K562 (cell line): ENCODE results near the gene ELAVL3. TPM values are rescaled to one million over a fixed set of nuclear protein-coding genes. Genes with fewer than 3 reads are reported as not detected.
A peak's percentile ranks its signal among the peaks of the same experiment; 100 is the strongest.

Experiments
- CBX8 ChIP-seq: fragments of 200-600 bp; sonication (generic); IDR thresholded peaks from 2 replicates; pipeline ENCODE4 v1.6.1; 2012; ENCODE audit warnings: borderline replicate concordance, mixed run types, low read depth, mild to moderate bottlenecking, moderate library complexity, mixed read lengths, low read length, control low read depth, inconsistent platforms; ENCODE audit not compliant: poor library complexity, severe bottlenecking; ENCODE audit errors: extremely low read depth
- CTBP1 ChIP-seq: fragments of 450-650 bp; IDR thresholded peaks from 2 replicates; pipeline ENCODE4 v1.6.1; 2016; ENCODE audit warnings: borderline replicate concordance
- CXXC5 ChIP-seq: fragments of 250-450 bp; sonication (Bioruptor Pico); IDR thresholded peaks from 2 replicates; pipeline ENCODE4 v1.8.0; 2022; ENCODE audit warnings: inconsistent platforms, mild to moderate bottlenecking, moderate library complexity
- ESRRA ChIP-seq: fragments of 450-650 bp; IDR thresholded peaks from 2 replicates; pipeline ENCODE4 v1.6.1; 2014; ENCODE audit warnings: low read depth, mild to moderate bottlenecking, moderate library complexity, borderline replicate concordance
- ID3 ChIP-seq, 2 experiments: fragments of 250-450 bp in 1 of 2; fragments of 450-650 bp in 1 of 2; sonication (Bioruptor Pico) in 1 of 2; IDR thresholded peaks; 2 replicates each; pipeline versions ENCODE4 v1.6.1 to v1.8.0; 2016 to 2021; ENCODE audit warnings: mild to moderate bottlenecking in 2 of 2, moderate library complexity in 2 of 2, missing compliant biosample characterization in 1 of 2, missing genetic modification characterization in 1 of 2
- KAT2B ChIP-seq: IDR thresholded peaks from one replicate; pipeline ENCODE4 v1.6.1; 2012; ENCODE audit warnings: low read depth, mild to moderate bottlenecking, control low read depth, inconsistent platforms, low read length, moderate library complexity
- KDM4B ChIP-seq, 2 experiments: fragments of 450-650 bp in 1 of 2; sonication (generic) in 1 of 2; IDR thresholded peaks; 2 replicates each; pipeline ENCODE4 v1.6.1; 2016 to 2017; ENCODE audit warnings: borderline replicate concordance in 2 of 2, antibody characterized with exemption in 1 of 2, low read depth in 1 of 2, mild to moderate bottlenecking in 1 of 2
- KLF16 ChIP-seq: IDR thresholded peaks from 2 replicates; pipeline ENCODE4 v1.6.1; 2016; ENCODE audit warnings: antibody characterized with exemption
- LCOR ChIP-seq: sonication (generic); formaldehyde crosslinking; IDR thresholded peaks from 2 replicates; pipeline ENCODE4 v1.8.0; 2022; ENCODE audit warnings: mild to moderate bottlenecking, missing genetic modification reagents
- MNT ChIP-seq, 2 experiments: fragments of 450-650 bp; conservative IDR thresholded peaks; 2 replicates each; pipeline ENCODE4 v1.6.1; 2017; ENCODE audit warnings: mild to moderate bottlenecking in 2 of 2, moderate library complexity in 2 of 2
- NR2C2 ChIP-seq, 2 experiments: fragments of 200-800 bp in 1 of 2; sonication (Bioruptor generic) in 1 of 2; sonication (generic) in 1 of 2; formaldehyde crosslinking in 1 of 2; IDR thresholded peaks; 2 replicates each; pipeline versions ENCODE4 v1.6.1 to v1.8.0; 2016 to 2022; ENCODE audit warnings: mild to moderate bottlenecking in 1 of 2, missing compliant biosample characterization in 1 of 2, missing genetic modification characterization in 1 of 2, missing genetic modification reagents in 1 of 2
- NRF1 ChIP-seq, 2 experiments: fragments of 450-650 bp; IDR thresholded peaks in 1 of 2; conservative IDR thresholded peaks in 1 of 2; 2 replicates each; pipeline ENCODE4 v1.6.1; 2014; ENCODE audit warnings: mild to moderate bottlenecking in 2 of 2
- OTX1 ChIP-seq: fragments of 450-650 bp; formaldehyde crosslinking; IDR thresholded peaks from 2 replicates; pipeline ENCODE4 v1.4.0; 2022; ENCODE audit warnings: mild to moderate bottlenecking
- PHF21A ChIP-seq: fragments of 450-650 bp; IDR thresholded peaks from 2 replicates; pipeline ENCODE4 v1.6.1; 2017; ENCODE audit warnings: low read depth, borderline replicate concordance
- POLR2B ChIP-seq: fragments of 450-650 bp; IDR thresholded peaks from 2 replicates; pipeline ENCODE4 v1.6.1; 2018; ENCODE audit warnings: low read depth; ENCODE audit not compliant: partially characterized antibody
- PTTG1 ChIP-seq: fragments of 450-650 bp; IDR thresholded peaks from 2 replicates; pipeline ENCODE4 v1.6.1; 2016; ENCODE audit warnings: low read depth, mild to moderate bottlenecking, missing genetic modification characterization, missing compliant biosample characterization
- RBBP5 ChIP-seq: fragments of 200-600 bp; sonication (generic); IDR thresholded peaks from 2 replicates; pipeline ENCODE4 v1.6.1; 2012; ENCODE audit warnings: borderline replicate concordance, mild to moderate bottlenecking, low read length, control low read depth, inconsistent platforms; ENCODE audit not compliant: insufficient read depth, poor library complexity, severe bottlenecking
- SMAD3 ChIP-seq: fragments of 450-650 bp; formaldehyde crosslinking; conservative IDR thresholded peaks from 2 replicates; pipeline ENCODE4 v1.4.0; 2020; ENCODE audit warnings: mild to moderate bottlenecking
- TAF9B ChIP-seq: fragments of 450-650 bp; IDR thresholded peaks from 2 replicates; pipeline ENCODE4 v1.6.1; 2018; ENCODE audit warnings: mild to moderate bottlenecking; ENCODE audit not compliant: partially characterized antibody
- TRIM24 ChIP-seq, 2 experiments: fragments of 450-650 bp; IDR thresholded peaks; 2 replicates each; pipeline ENCODE4 v1.6.1; 2016
- XRCC5 ChIP-seq: fragments of 200-400 bp; formaldehyde crosslinking; IDR thresholded peaks from 2 replicates; pipeline ENCODE4 v1.6.1; 2017; ENCODE audit warnings: low read depth, mild to moderate bottlenecking, low read length
- ZNF217 ChIP-seq: sonication (generic); formaldehyde crosslinking; IDR thresholded peaks from 2 replicates; pipeline ENCODE4 v1.8.0; 2022; ENCODE audit warnings: mild to moderate bottlenecking, missing genetic modification reagents
- ZNF24 ChIP-seq: fragments of 450-650 bp; IDR thresholded peaks from 2 replicates; pipeline ENCODE4 v1.6.1; 2016
- ZNF444 ChIP-seq: fragments of 250-450 bp; sonication (Bioruptor Pico); IDR thresholded peaks from 2 replicates; pipeline ENCODE4 v1.4.0; 2020; ENCODE audit warnings: mild to moderate bottlenecking, moderate library complexity
- ZNF830 ChIP-seq: fragments of 250-450 bp; sonication (Bioruptor Pico); IDR thresholded peaks from 2 replicates; pipeline ENCODE4 v1.5.0; 2021; ENCODE audit warnings: mild to moderate bottlenecking
- polyA plus RNA-seq, 8 experiments: library from polyadenylated mRNA; depleted of rRNA in 4 of 8; stranded (reverse) in 5 of 8; unstranded in 3 of 8; fragments of >200 nt; fragmentation: Nextera tagmentation in 2 of 8; fragmentation: Illumina TruSeq in 1 of 8; extraction: Ambion mirVana in 2 of 8; extraction: Trizol in 1 of 8; gene quantifications; 2 replicates each; pipeline versions ENCODE4 v1.2.1 to v1.2.3, GENCODE V29; 2011 to 2014; ENCODE audit warnings: inconsistent platforms in 1 of 8, missing spikeins in 1 of 8
- total RNA-seq, 7 experiments: library from RNA; depleted of rRNA in 6 of 7; stranded (reverse); fragments of >200 nt in 6 of 7; fragmentation: Illumina TruSeq in 2 of 7; extraction: Trizol in 2 of 7; gene quantifications; 2 replicates each; pipeline versions ENCODE4 v1.2.1 to v1.2.3, GENCODE V29; 2011 to 2021; ENCODE audit warnings: low replicate concordance in 1 of 7
- TF ChIP-seq, protein P1 (sequence below): fragments of 450-650 bp; formaldehyde crosslinking; IDR thresholded peaks from 2 replicates; pipeline ENCODE4 v1.4.0; 2020; ENCODE audit warnings: mild to moderate bottlenecking, moderate library complexity

Gene ELAVL3
- total and polyA plus RNA-seq, 9 of the 15 experiments (the other 6 are each of a cell fraction or from before 2014, with no cell fraction given), result not detected

DNA sequence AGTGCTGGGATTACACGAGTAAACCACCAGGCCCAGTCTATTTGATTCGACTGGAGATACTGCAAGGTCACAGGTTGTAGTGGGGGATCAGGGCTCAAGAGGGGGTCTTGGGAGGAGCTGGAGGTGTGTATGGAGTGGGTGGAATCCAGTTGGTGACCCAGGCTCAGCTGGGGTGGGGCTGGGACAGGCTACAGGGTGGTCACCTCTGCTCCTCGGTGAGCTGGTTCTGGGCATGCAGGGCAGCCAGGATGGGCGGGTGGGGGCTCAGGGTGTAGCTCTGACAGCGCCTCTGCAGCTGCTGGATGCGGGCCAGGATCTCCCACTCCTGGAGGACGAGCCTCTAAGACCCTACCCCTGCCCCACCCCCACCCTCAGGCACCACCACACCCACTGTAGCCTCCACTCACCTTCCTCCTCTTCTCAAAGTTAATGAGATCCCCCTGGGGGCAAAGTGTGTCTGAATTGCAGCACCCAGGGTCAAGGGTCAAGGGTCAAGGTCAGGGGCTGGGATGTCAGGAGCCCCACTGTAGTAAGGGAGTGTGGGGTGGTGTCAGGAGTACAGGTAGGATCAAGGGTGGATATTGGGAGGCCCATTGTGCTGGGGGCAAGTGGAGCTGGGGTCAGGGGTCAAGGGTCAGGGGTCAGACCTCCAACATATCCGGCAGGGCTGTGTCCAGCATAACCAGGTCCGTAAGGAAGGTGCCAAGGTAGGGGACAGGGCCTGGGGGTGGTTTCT, 78.9 kb downstream of the ELAVL3 start (continued):
- no peak for TF ChIP-seq CXXC5
- no peak for TF ChIP-seq KAT2B
- TF ChIP-seq TAF9B, result no peak
- TF ChIP-seq RBBP5, result no peak
- TF ChIP-seq TRIM24 (IDR thresholded peaks at IDR 0.05), result peak; percentile 77 to 88; a peak in 3 of 4 replicates
- peak; percentile 99 for TF ChIP-seq ESRRA
- no peak for TF ChIP-seq ZNF217 (CRISPR knock-in tag)
- TF ChIP-seq PTTG1 (tag), result no peak
- TF ChIP-seq NR2C2 (CRISPR knock-in tag; IDR thresholded peaks at IDR 0.05), result peak; percentile 99
- TF ChIP-seq NR2C2 (tag; IDR thresholded peaks at IDR 0.05), result peak; percentile 98
- no peak for TF ChIP-seq ID3 (CRISPR knock-in tag; IDR thresholded peaks at IDR 0.05)
- no peak for TF ChIP-seq ID3 (tag; IDR thresholded peaks at IDR 0.05)
- TF ChIP-seq LCOR, result no peak
- TF ChIP-seq POLR2B, result no peak
- no peak for TF ChIP-seq ZNF444 (CRISPR knock-in tag)
- no peak for TF ChIP-seq CTBP1
- no peak for TF ChIP-seq PHF21A
- no peak for TF ChIP-seq XRCC5
- no peak for TF ChIP-seq KDM4B (IDR thresholded peaks at IDR 0.05; ENCODE audit: borderline replicate concordance in 2 of 2, low read depth in 1 of 2)
- TF ChIP-seq NRF1 (conservative IDR thresholded peaks at IDR 0.05 in 1 of 2, IDR thresholded peaks at IDR 0.05 in 1 of 2), result no peak
- TF ChIP-seq KLF16, result no peak
- TF ChIP-seq ZNF830, result no peak
- TF ChIP-seq MNT (conservative IDR thresholded peaks at IDR 0.05), result no peak
- no peak for TF ChIP-seq OTX1 (CRISPR knock-in tag)
- TF ChIP-seq SMAD3 (CRISPR knock-in tag), result no peak
- TF ChIP-seq, protein P1, sequence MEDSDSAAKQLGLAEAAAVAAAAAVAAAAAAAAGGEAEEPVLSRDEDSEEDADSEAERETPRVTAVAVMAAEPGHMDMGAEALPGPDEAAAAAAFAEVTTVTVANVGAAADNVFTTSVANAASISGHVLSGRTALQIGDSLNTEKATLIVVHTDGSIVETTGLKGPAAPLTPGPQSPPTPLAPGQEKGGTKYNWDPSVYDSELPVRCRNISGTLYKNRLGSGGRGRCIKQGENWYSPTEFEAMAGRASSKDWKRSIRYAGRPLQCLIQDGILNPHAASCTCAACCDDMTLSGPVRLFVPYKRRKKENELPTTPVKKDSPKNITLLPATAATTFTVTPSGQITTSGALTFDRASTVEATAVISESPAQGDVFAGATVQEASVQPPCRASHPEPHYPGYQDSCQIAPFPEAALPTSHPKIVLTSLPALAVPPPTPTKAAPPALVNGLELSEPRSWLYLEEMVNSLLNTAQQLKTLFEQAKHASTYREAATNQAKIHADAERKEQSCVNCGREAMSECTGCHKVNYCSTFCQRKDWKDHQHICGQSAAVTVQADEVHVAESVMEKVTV (CRISPR knock-in tag), result no peak
- TF ChIP-seq CBX8, result no peak
- no peak for TF ChIP-seq ZNF24
